ENCODE results near the gene EQTN.

EQTN gene

DNA sequence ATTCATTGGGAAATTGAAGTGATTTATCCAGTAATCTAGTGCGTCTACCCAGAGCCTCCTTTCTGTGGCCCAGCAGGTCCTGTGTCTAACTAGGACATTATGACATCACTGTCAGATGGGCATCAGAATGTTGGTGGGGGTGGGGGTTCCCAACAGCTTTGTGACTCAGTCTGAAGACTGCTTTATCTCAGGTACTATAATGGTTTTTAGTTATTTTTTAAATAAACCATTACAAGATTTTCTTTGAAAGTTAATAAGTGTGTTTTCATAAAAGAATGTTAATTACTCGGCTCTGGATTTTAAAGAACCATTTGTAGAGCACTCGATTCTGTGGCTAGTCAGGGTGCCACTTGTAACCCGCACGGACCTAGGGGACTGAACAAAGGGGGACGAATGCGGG, at the start of gene EQTN:
Gene EQTN (minus strand): TSS at position 101 of the 400 bp plus-strand sequence. CDS start 95 bp downstream, at position 6.
- in situ Hi-C loops (cut with HindIII; ENCODE audit: low sequenced_read_pairs), result loop anchor here (25.0 kb wide), 1 partner anchor 260 kb away; no protein-coding TSS in a partner anchor

DNA sequence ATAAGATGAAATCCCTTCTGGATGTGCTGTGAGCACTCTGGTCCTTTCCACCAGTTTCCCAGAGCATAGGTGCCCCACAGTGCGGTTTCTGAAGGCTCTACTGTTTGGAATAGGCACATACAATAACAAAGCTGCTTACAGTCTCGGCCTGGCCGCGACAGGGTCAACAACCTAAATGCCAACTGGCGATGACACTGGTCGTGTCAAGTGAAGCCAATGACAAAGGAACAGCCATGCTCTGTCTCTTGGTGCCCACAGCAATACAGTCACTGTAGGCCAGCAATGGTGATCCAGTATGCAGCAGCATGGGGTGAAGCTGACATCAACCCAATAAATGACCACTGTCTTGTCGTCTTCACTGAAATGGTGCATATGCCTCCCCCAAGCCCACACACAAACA, 47.8 kb upstream of the EQTN start:
- in situ Hi-C loops (cut with HindIII; ENCODE audit: low sequenced_read_pairs), result no loop called here

DNA sequence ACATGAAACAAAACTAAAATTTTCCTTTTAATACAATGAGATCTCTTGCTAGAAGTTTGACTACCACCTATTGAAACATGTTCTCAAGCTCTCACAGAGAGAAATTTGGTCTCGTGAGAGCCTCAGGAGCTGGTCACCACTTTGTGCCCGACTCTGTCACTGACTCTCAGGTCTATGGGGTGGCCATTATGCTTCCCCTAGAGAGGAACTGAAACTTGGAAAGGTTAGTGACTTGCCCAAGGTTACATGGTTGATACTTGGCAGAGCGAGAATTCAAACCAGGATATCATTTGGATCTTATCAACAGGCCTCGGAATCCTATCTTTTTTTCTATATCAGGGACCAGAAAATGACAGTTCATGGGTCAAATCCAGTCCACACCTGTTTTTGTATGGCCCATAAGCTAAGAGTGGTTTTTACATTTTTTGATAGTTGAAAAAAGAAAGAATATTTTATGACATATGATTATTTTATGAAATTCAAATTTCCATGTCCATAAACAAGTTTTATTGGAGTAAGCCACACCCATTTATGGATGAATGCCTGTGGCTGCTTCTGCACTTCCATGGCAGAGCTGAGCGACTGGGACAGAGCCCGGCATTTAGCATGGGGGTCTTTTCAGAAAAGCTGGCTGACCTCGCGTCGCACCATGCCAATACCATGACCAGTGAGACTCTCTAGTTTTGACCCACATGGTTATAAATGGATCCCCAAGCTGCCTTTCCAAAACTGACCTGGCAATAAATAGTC, 44.8 kb upstream of the EQTN start:
- in situ Hi-C loops (cut with HindIII; ENCODE audit: low sequenced_read_pairs), result no loop called here

DNA sequence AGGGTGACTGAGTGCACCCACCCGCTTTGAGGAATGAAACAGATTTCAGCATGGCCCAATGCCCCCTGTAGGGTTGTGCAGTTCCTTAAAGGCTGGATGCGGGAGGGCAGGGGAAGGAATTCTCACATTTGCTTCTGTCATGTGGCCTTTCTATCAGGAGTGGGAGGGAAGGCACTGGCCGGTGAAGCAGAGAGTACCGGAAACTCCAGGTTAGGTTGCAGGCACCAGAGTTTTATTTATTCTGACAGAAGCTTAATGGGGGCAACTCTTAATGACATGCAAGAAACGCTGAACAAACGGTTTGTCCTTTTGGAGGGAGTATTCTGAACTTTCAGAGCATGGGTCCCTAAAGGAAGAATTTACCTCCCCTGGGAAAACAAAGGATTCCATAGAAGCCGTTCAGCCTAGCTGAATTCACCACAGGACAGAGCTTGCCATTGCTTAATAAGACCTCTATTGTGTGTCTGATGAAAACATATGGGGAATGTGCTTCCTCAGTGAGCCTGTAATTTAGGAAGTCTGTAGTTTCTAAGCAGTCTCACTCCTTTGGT, 44.1 kb upstream of the EQTN start:
- in situ Hi-C loops (cut with HindIII; ENCODE audit: low sequenced_read_pairs), result no loop called here

DNA sequence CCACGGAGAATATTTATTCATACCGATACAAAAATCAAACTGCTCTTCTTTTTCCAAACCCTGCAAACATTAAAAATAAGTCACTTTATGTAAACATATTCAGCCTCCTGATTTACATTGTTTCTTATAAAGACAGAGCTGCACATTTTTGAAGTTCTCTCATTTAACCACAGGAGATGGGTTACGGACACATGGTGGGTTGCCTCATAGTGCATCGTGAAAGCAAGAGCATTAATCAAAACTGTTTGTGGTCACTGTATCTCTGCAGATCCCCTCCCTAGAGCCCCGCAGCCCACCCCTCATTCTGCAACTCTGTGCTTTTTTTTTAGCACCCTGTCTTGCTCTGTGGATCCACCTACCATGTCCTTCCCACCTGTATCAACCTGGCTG, 43.3 kb upstream of the EQTN start:
- in situ Hi-C loops (cut with HindIII; ENCODE audit: low sequenced_read_pairs), result no loop called here

DNA sequence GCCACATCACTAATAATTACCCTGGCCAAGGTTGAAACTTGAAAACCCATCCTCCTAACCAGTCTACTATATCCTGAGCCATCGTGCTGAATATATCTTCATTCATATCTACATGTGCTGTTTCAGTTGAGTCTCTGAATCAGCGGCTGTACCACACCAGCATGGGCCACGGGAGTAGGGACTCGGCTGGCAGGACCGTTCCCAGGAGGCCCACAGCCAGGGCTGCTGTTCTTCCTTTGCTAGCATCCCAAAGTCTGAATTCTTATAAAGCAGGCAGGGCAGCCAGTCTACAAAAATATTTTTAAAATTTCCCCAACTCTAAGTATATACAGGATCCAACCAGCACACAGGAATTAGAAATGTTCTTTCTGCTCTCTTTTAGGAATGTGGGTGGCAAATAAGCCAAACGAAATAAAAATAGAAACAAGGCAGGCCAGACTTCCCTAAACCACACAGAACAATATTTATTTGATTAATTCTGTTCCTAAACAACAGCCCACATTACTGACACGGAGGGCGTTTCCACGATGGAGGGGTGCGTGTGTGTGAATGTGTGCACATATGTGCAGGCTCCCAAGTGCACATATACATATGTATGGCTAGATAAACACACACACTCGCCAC, 42.8 kb upstream of the EQTN start:
- in situ Hi-C loops (cut with HindIII; ENCODE audit: low sequenced_read_pairs), result loop anchor here (10.0 kb wide), 1 partner anchor 175 kb away; no protein-coding TSS in a partner anchor

DNA sequence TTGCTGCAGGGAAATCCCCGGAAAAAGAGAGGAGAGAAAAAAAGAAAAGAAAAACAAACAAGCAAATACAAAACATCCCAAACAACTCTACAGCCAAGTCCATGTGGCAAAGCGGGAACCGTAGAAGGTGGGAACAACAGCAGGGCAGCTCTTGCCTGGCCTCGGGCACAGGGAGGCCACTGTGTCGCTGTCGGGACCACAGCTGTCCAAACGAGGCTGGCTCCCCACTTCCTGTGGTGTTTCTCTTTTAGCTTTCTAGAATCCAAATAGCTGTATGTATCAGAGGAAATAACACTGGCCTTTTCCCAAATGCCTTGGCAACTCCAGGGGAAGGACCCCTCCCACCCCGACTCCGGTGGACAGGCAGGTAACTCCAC, 41.6 kb upstream of the EQTN start:
- in situ Hi-C loops (cut with HindIII; ENCODE audit: low sequenced_read_pairs), result loop anchor here (10.0 kb wide), 1 partner anchor 176 kb away; no protein-coding TSS in a partner anchor

DNA sequence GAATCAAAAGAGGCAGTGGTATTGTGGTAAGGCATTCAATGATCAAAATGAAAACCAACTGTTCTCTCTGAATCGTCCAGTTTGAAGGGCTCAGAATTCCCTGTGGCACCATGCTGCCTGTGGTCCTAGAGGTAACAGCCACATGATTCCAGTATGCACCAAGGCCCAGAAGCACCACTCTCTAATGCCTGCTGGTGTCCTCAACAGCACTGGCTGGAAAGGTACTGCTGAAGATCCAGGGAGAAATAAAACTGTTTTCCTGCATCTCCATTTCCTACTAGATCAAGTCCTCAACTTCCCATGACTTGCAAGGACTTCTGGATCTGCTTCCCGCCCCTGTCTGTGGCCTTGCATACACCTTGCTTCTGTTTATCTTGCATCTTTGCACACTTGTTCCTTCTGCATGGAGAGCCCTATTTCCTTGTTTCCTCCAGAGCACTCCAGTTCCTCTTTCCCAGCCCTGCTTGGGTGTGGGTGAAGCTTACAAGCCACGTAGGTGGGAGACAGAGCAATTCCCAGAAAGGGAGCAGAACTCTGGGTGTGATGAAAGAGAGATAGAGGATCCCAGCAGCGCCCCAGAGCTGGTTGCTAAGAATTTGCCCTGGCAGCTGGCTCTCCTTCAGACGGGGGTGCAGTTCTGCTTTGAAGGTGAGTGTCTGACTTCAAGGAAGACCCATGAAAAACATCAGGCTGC, 41.0 kb upstream of the EQTN start:
- in situ Hi-C loops (cut with HindIII; ENCODE audit: low sequenced_read_pairs), result loop anchor here (10.0 kb wide), 1 partner anchor 177 kb away; no protein-coding TSS in a partner anchor

DNA sequence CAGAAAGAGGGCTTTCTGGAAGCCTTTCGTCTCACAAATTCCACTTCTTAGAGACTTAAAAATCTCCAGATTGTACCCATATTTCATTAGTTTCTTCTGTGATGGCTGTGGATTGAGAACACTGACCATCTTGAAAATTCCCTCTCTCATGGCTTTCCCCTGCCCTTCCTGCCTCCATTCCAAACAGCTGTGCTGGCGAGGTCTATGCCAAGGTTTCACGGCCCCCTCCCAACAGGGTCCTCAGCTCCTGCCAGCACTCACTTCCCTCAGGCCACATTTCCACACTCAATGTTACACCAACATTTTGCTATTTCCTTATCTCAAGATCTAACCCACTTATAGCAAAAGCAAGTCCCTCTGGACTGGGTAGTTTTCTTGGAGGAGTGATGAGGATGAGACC, 40.3 kb upstream of the EQTN start:
- in situ Hi-C loops (cut with HindIII; ENCODE audit: low sequenced_read_pairs), result loop anchor here (10.0 kb wide), 1 partner anchor 178 kb away; no protein-coding TSS in a partner anchor

DNA sequence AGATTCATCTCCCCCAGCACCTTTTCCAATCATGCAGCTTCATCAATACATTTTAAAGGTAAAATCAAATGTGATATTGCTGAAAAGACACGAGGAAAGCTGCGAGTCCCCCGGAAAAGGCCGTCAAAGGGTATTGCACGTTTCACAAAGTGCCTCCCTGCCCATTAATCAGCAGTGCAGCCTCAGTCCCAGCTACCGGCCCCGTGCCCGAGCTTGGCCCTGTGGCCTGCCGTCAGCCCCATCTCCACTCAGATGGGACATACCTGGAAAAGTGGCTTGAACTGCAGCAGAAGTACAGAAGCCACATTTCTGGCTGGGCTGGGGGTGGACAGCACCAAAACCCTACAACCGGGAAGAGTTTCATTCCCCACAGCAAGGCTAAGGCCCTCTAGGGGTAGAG, 39.9 kb upstream of the EQTN start:
- in situ Hi-C loops (cut with HindIII; ENCODE audit: low sequenced_read_pairs), result loop anchor here (10.0 kb wide), 1 partner anchor 178 kb away; no protein-coding TSS in a partner anchor

DNA sequence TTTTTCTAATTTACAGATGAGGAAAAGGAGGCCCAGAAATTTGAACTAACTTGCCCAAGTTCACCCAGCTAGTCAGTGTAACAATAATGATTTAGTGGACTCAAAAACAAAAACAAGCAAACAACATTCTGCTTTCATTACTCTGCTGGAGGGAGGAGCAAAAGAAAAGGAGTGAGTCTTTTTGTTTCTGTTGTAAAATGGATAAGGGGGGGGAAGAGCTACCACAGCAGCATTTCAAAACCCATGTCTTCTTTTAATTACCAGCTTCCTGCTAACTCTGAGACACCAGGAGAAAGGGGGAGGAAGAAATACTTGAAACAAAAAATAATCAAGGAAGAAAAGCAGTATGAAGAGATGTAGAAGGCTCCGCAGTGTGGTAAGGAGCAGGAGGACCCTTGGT, 39.2 kb upstream of the EQTN start:
- in situ Hi-C loops (cut with HindIII; ENCODE audit: low sequenced_read_pairs), result loop anchor here (10.0 kb wide), 1 partner anchor 179 kb away; no protein-coding TSS in a partner anchor

DNA sequence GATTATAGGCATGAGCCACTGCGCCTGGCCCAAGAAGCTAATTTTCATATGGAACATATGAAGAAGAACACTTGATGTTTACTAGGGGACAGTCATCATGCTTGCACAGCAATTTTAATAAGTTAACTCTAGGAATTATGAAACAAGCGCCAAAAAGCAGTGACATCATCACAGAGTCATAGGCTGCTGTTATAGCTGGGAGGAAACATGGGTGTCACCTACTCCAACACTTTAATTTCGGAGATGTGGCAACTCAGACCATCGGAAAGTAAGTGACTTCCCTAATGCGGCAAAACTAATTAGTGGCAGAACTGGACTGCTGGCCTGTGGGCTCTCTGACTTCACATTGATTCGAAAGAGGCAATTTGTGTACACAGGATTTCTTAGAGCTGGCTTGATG, 38.1 kb upstream of the EQTN start:
- in situ Hi-C loops (cut with HindIII; ENCODE audit: low sequenced_read_pairs), result loop anchor here (10.0 kb wide), 1 partner anchor 180 kb away; no protein-coding TSS in a partner anchor

DNA sequence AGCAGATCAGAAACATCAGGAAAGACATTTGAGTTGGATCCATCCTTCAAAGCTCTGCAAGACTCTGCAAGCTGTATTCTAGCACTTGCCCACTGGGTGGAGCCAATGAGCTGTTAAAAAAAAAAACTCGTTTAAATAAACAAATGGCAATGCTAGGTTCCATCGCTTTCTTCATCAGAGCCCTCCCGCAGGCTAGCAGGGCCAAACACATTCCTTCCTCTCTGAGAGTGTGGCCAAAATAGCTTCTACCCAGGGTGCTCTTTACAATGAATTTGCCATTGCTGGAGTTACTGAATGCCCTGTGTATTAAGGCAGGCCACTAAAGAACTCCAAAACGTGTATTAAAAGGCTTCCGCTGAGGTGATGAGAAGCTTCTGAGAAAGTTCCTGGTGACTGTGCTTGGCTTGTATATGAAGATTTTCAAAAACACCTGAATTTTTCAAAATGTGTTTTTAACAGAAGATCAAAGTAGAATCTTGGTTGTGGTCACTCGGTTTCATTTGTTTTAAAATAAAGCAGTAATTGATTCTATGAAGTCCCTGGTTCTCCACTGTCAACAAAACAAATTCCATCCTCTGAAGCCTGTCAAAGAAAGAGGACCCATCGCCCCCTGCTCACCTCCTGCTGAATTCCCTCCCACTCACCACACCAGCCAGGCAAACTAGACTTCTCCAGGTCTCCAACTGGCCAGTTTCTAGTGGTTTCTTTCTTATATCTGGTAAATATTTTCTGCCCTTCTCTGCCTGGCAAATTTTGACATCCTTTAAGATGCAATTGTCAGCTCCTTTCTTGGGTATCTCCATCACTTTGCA, 36.5 kb upstream of the EQTN start:
- in situ Hi-C loops (cut with HindIII; ENCODE audit: low sequenced_read_pairs), result loop anchor here (10.0 kb wide), 1 partner anchor 181 kb away; no protein-coding TSS in a partner anchor

DNA sequence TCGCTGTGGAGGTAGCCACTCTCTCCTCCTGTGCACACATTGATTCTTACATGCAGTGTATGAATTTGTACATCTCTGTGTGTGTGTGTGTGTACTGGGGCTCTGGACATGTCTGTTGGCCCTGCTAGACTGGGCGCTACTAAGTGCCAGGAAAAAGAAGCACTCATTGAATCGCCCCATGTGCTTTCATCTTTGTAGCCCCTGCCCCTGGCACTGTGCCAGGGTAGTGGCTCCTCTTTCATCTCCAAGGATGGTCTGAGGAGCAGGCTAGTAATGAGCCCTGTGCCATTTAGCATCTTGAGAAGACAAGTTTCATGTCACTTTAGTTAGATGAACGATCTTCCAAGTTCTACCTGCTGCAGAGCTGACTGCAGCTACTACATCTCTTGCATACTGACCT, 34.4 kb upstream of the EQTN start:
- in situ Hi-C loops (cut with HindIII; ENCODE audit: low sequenced_read_pairs), result loop anchor here (10.0 kb wide), 1 partner anchor 183 kb away; no protein-coding TSS in a partner anchor

DNA sequence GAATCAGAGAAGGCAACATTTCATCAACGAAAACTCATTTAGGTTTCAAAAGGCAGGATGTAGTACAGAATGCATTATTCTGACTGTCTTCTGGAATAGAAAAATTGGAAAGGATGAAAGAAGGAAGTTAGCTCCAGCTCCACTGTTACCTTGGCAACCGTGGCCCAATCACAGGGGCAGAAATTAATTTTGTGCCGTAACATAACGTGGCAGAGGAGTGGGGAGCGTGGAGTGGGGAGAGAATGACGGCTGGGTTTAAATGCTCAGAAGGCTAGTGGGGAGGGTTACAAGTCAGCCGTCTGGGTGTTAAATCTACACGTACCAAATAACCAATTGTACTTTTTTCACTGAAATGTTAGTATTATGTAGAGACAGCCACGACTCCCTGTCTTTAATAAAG, 32.3 kb upstream of the EQTN start:
- in situ Hi-C loops (cut with HindIII; ENCODE audit: low sequenced_read_pairs), result no loop called here

DNA sequence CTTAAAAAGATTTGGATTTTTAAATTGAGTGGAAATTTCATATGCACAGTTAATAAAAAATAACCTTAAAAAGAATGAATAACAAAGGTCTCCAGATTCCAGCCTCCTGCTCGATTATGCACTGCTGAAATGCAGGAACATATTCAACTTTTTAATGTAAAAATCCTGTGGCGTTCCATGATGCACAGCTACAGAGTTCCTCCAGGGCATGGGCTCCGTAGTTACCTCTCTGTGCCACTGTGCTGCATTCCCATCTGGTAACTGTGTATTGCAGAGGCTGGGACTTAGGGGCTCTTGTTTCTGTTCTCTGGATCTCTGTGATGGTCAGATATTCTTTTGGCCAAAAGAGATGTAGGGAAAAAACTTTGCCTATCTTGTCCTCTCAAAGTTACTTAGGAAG, 31.5 kb upstream of the EQTN start:
- in situ Hi-C loops (cut with HindIII; ENCODE audit: low sequenced_read_pairs), result no loop called here

DNA sequence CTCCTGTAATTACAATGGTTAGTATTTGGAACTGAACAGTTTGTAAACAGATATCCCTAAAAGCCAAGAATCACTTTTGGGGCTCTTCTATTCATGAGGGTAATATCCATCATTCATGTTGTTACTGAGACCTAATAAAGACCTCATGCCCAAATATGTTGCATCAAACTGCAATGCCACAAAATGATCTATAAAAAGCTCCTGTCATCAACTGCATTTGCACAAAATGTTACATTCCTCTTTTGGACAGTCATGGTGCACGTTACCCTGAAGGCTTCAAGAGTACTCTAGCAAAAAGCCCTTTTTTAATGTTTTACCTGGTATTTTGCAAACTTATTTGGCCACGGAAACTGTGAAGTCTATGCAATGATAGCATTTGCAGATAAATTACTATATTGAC, 14.2 kb upstream of the EQTN start:
- in situ Hi-C loops (cut with HindIII; ENCODE audit: low sequenced_read_pairs), result no loop called here

DNA sequence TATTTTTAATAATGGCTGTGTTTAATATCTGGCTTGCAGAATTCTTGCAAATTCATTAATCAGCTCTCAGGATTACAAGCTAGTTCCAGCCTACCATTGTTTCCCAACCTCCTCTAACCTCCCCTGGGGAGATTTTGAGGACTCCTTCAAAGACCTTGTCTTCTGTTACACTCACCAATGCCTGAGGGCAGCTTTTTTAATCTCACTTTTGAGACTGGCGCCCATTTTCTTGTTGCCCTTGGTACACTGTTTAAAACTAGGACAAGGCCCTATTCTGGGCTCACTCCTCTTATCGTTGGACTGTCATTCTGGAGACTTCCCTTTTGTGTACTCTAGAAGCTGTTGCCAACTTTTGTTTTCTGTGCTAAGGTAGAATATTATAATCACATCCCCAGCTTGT, 13.6 kb upstream of the EQTN start:
- in situ Hi-C loops (cut with HindIII; ENCODE audit: low sequenced_read_pairs), result no loop called here

DNA sequence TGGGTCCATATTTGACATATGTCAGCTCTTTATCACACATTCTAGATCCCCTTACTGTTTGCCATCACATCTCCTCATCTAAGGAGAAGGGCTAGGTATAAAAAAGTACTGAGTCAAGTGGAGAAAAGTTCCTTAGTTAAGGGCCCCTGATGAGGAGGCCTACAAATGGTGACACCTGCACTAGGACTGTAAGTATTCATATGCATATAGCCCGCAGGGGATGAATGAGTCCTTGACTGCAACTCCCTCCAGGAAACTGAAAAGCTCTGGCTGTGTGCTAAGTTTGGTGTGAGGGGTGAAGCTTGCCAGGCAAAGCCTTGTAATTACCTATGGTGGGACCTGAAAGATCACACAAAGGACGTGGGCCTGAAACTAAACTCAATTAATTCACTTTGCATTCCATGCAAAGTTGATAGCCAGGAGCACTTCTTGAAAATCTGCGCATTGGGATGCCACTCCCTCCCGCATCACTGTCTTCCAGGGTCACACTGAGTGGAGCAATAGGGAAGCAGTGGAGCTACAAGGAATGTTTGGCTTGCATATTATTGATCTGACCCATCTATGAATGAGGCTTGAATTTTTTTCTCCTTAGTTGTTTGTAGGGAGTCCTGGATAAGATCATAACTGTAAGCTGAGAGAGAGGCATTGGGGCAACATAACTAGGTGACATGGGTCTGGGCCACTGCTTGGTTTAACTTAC, 11.9 kb upstream of the EQTN start:
- in situ Hi-C loops (cut with HindIII; ENCODE audit: low sequenced_read_pairs), result no loop called here

DNA sequence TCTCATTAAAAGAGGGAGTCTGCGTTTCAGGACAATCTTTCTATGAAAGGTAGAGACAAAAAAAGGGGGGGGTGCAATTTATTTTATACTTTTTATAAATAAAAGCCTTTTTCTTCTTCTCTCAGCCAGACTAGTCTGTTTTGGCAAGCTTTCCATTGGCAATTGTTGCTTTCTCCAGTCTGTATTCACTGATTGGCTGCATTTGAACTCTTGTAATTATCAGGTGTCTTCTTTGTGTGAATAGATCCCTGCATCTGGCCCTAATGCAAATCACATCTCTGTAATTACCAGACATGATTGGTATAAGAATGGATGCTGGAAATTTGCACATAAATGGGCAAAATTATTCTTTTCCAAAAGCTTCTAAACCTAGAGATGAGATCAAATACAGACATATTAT, 7.6 kb upstream of the EQTN start:
- in situ Hi-C loops (cut with HindIII; ENCODE audit: low sequenced_read_pairs), result no loop called here
